HCT116 (cell line): ENCODE measurements around the gene SLC9A9. TPM values are rescaled to one million over a fixed set of nuclear protein-coding genes. Genes with fewer than 3 reads are reported as not detected.

Source experiments
- ATAC-seq: fragments of 200-7000 bp; cut with Tn5 transposase; 2 replicates; pipeline ENCODE4 v1.9.1; 2020; ENCODE audit warnings: mild to moderate bottlenecking, moderate library complexity
- BruUV-seq: library from RNA; stranded (reverse); fragments of 400-500 nt; replicated peaks from 2 replicates; lab custom pipeline; 2021; lab: Mats Ljungman, UMichigan
- CTCF ChIA-PET: fragments of 300-600 bp; sonication (Branson Sonifier 250); formaldehyde crosslinking; loops from one replicate; lab custom pipeline; 2021; ENCODE audit warnings: antibody characterized with exemption; lab: Charles Lee
- POLR2A ChIA-PET: fragments of 300-600, 350-600 bp; sonication (Branson Sonifier 250); formaldehyde crosslinking; loops from one replicate; lab custom pipeline; 2021; ENCODE audit warnings: antibody characterized with exemption; lab: Charles Lee
- RAD21 ChIA-PET, 2 experiments: fragments of 300-600 bp; sonication (Branson Sonifier 250); formaldehyde crosslinking; loops; one replicate each; lab custom pipeline; 2023; ENCODE audit warnings: low total read pairs in 2 of 2; ENCODE audit not compliant: uncharacterized antibody in 2 of 2, unreplicated experiment in 2 of 2, low non-redundant PET in 1 of 2; lab: Charles Lee
- DNase-seq: peaks from one replicate; pipeline ENCODE4 v3.0.0-alpha.2; 2010; ENCODE audit warnings: low read depth, low spot score
- H2AFZ ChIP-seq: fragments of 200-600 bp; shearing (Covaris generic), sonication (generic); 2 replicates; pipeline ENCODE4 v1.6.1; 2017; ENCODE audit warnings: low read depth, mixed run types, mixed read lengths, antibody characterized with exemption, low read length; ENCODE audit not compliant: poor library complexity, severe bottlenecking
- H3K27ac ChIP-seq: 2 replicates; pipeline ENCODE4 v1.5.1; 2012; ENCODE audit warnings: low read depth, low read length
- H3K27me3 ChIP-seq: fragments of 200-600 bp; sonication (generic); 2 replicates; pipeline ENCODE4 v1.6.1; 2016; ENCODE audit warnings: mixed run types, low read length, mixed read lengths; ENCODE audit not compliant: insufficient read depth
- H3K36me3 ChIP-seq, 2 experiments: fragments of 200-500 bp in 1 of 2; fragments of 200-600 bp in 1 of 2; sonication (Bioruptor generic) in 1 of 2; sonication (generic) in 1 of 2; 2 replicates each; pipeline versions ENCODE4 v1.5.1 to v1.6.1; 2014 to 2016; ENCODE audit warnings: low read length in 2 of 2, inconsistent platforms in 1 of 2, mixed read lengths in 1 of 2, mixed run types in 1 of 2; ENCODE audit not compliant: insufficient read depth in 2 of 2, control insufficient read depth in 1 of 2
- H3K4me1 ChIP-seq, 2 experiments: fragments of 200-600 bp in 1 of 2; sonication (generic) in 1 of 2; 2 replicates each; pipeline versions ENCODE4 v1.5.1 to v1.6.1; 2012 to 2017; ENCODE audit warnings: low read length in 2 of 2, inconsistent platforms in 1 of 2, mild to moderate bottlenecking in 1 of 2, mixed read lengths in 1 of 2, mixed run types in 1 of 2, moderate library complexity in 1 of 2; ENCODE audit not compliant: insufficient read depth in 2 of 2, control insufficient read depth in 1 of 2
- H3K4me2 ChIP-seq: fragments of 200-600 bp; sonication (generic); 2 replicates; pipeline ENCODE4 v1.6.1; 2017; ENCODE audit warnings: mixed run types, low read length, mixed read lengths
- H3K4me3 ChIP-seq, 2 experiments: fragments of 200-600 bp in 1 of 2; sonication (generic) in 1 of 2; replicated peaks in 1 of 2; 2 replicates each; pipeline ENCODE4 v1.5.1; 2011 to 2016; ENCODE audit warnings: low read length in 2 of 2, control low read depth in 1 of 2, low read depth in 1 of 2, mild to moderate bottlenecking in 1 of 2, mixed read lengths in 1 of 2, mixed run types in 1 of 2
- H3K79me2 ChIP-seq: fragments of 200-600 bp; sonication (generic); 2 replicates; pipeline ENCODE4 v1.6.1; 2017; ENCODE audit warnings: mild to moderate bottlenecking, mixed run types, low read length, moderate library complexity, mixed read lengths; ENCODE audit not compliant: insufficient read depth
- H3K9ac ChIP-seq: fragments of 200-600 bp; sonication (generic); 2 replicates; pipeline ENCODE4 v1.6.1; 2016; ENCODE audit warnings: low read length, mixed read lengths
- H3K9me2 ChIP-seq: fragments of 200-600 bp; sonication (generic), shearing (Covaris generic); 2 replicates; pipeline ENCODE4 v1.6.1; 2017; ENCODE audit warnings: mixed run types, mild to moderate bottlenecking, moderate library complexity; ENCODE audit not compliant: insufficient read depth
- H3K9me3 ChIP-seq, 2 experiments: fragments of 200-500 bp in 1 of 2; fragments of 200-600 bp in 1 of 2; sonication (Bioruptor generic) in 1 of 2; sonication (generic) in 1 of 2; 2 replicates each; pipeline ENCODE4 v1.6.1; 2014 to 2017; ENCODE audit warnings: low read length in 2 of 2, mixed read lengths in 2 of 2, inconsistent platforms in 1 of 2, low read depth in 1 of 2, mild to moderate bottlenecking in 1 of 2, mixed run types in 1 of 2, moderate library complexity in 1 of 2; ENCODE audit not compliant: control insufficient read depth in 1 of 2, insufficient read depth in 1 of 2
- H4K20me1 ChIP-seq: fragments of 200-600 bp; sonication (generic), shearing (Covaris generic); 2 replicates; pipeline ENCODE4 v1.6.1; 2017; ENCODE audit warnings: mixed run types, mild to moderate bottlenecking, moderate library complexity; ENCODE audit not compliant: insufficient read depth
- EGR1 ChIP-seq: IDR thresholded peaks from 2 replicates; pipeline ENCODE4 v1.6.1; 2012; ENCODE audit warnings: low read depth
- ELF1 ChIP-seq: IDR thresholded peaks from 2 replicates; pipeline ENCODE4 v1.6.1; 2012; ENCODE audit warnings: low read depth, borderline replicate concordance
- EZH2phosphoT487 ChIP-seq: fragments of 200-600 bp; IDR thresholded peaks from 2 replicates; pipeline ENCODE4 v1.6.1; 2018; ENCODE audit warnings: antibody characterized with exemption, borderline replicate concordance
- JUND ChIP-seq: IDR thresholded peaks from 2 replicates; pipeline ENCODE4 v1.6.1; 2012
- POLR2A ChIP-seq: IDR thresholded peaks from 2 replicates; pipeline ENCODE4 v1.7.0; 2011; ENCODE audit warnings: borderline replicate concordance; ENCODE audit not compliant: insufficient read depth, insufficient read length; ENCODE audit errors: extremely low read depth
- SP1 ChIP-seq: IDR thresholded peaks from 2 replicates; pipeline ENCODE4 v1.6.1; 2012; ENCODE audit warnings: low read depth
- ZFX ChIP-seq: fragments of 450-650 bp; IDR thresholded peaks from 2 replicates; pipeline ENCODE4 v1.6.1; 2017
- intact Hi-C: fragments of 100-400 bp; cut with micrococcal nuclease; formaldehyde crosslinking; loops from 2 replicates; pipeline ENCODE4 v1.10.0; 2022
- total RNA-seq: library from RNA; stranded (reverse); gene quantifications from one replicate; pipeline ENCODE4 v1.2.1, GENCODE V29; 2021; ENCODE audit not compliant: unreplicated experiment
- TF ChIP-seq, protein P1 (sequence below), 3 experiments: fragments of 200-600 bp in 1 of 3; sonication (generic) in 1 of 3; IDR thresholded peaks in 2 of 3; conservative IDR thresholded peaks in 1 of 3; 2 replicates each; pipeline ENCODE4 v1.5.1; 2012 to 2017; ENCODE audit warnings: low read depth in 2 of 3, low read length in 2 of 3, antibody characterized with exemption in 1 of 3, borderline replicate concordance in 1 of 3, control low read depth in 1 of 3, mild to moderate bottlenecking in 1 of 3, mixed read lengths in 1 of 3, mixed run types in 1 of 3, moderate library complexity in 1 of 3; ENCODE audit not compliant: insufficient read depth in 1 of 3
- TF ChIP-seq, protein P2 (sequence below): IDR thresholded peaks from 2 replicates; pipeline ENCODE4 v1.6.1; 2012

Gene SLC9A9
- total RNA-seq, 1 experiment from 2014 or later = 0.20 TPM

DNA sequence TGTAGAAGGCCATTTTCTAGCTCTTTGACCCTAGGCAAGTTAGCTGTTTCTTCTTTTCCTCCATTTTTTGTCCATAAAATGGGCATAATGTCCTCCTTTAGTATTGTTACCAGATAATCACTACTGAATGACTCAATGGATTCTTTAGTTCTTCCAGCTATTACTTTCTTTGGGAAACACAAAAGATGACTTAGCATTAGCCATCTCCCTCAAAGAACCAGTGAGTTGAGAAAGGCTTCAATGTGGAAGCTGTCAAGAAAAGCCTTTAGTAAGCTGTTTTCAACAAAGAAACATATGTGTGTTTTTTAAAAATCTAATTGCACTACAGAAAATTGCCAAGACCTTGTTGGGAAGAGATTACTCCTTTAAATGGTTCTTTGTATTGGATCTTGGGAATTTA, 135.7 kb downstream of the SLC9A9 start:
- no peak for DNase-seq

DNA sequence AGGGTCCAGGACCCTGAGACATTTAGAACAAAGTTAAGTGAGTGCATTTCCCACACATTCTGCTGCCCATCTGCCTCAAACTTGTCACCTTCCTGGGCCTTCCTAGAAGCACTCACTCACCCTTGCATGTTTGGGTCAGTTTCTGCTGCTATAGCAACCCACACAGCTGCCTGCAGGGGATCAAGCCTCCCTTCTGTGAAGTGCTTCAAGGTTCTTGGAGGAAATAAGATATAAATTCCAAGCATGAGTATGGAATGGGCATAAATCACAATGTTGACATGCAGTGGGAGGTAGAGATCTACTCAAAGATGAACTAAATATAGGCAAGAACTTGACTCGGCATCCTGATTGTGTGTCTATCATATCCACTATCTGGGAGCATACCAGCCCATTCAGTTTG, 140.4 kb downstream of the SLC9A9 start:
- ChIA-PET CTCF (interaction anchor here (1.1 kb wide), 1 partner anchor 30 kb away, joined by 3 read pairs; no protein-coding TSS in a partner anchor), POLR2A (no interaction called here), RAD21 (no interaction called here)
- no peaks in the 10 kb centered on the region for H3K27me3 ChIP-seq
- no peaks in the 10 kb centered on the region for H3K9me2 ChIP-seq
- H4K20me1 ChIP-seq = no peaks in the 10 kb centered on the region
- no peak overlapping the region for H3K27ac ChIP-seq
- no peaks in the 10 kb centered on the region for H3K36me3 ChIP-seq
- ATAC-seq = no peak
- no peak for DNase-seq
- intact Hi-C loops = no loop called here
- H2AFZ ChIP-seq = no peak overlapping the region
- no peak overlapping the region for H3K9ac ChIP-seq
- H3K79me2 ChIP-seq = no peaks in the 10 kb centered on the region
- H3K4me2 ChIP-seq = no peak overlapping the region
- H3K9me3 ChIP-seq = no peaks in the 10 kb centered on the region
- no peaks in the 10 kb centered on the region for H3K4me1 ChIP-seq
- no TSS peak for BruUV-seq
- no peak overlapping the region for H3K4me3 ChIP-seq
- TF ChIP-seq, protein P1, sequence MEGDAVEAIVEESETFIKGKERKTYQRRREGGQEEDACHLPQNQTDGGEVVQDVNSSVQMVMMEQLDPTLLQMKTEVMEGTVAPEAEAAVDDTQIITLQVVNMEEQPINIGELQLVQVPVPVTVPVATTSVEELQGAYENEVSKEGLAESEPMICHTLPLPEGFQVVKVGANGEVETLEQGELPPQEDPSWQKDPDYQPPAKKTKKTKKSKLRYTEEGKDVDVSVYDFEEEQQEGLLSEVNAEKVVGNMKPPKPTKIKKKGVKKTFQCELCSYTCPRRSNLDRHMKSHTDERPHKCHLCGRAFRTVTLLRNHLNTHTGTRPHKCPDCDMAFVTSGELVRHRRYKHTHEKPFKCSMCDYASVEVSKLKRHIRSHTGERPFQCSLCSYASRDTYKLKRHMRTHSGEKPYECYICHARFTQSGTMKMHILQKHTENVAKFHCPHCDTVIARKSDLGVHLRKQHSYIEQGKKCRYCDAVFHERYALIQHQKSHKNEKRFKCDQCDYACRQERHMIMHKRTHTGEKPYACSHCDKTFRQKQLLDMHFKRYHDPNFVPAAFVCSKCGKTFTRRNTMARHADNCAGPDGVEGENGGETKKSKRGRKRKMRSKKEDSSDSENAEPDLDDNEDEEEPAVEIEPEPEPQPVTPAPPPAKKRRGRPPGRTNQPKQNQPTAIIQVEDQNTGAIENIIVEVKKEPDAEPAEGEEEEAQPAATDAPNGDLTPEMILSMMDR (IDR thresholded peaks at IDR 0.05 in 2 of 3, conservative IDR thresholded peaks at IDR 0.05 in 1 of 3; ENCODE audit: borderline replicate concordance in 1 of 3, insufficient read depth in 1 of 3, low read depth in 2 of 3, low read length in 2 of 3) = no peak
- TF ChIP-seq JUND = no peak
- TF ChIP-seq, protein P2, sequence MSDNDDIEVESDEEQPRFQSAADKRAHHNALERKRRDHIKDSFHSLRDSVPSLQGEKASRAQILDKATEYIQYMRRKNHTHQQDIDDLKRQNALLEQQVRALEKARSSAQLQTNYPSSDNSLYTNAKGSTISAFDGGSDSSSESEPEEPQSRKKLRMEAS = no peak
- no peak for TF ChIP-seq ZFX
- TF ChIP-seq EZH2phosphoT487 = no peak

More for the DNA sequence above, 135.7 kb downstream of the SLC9A9 start:
- intact Hi-C loops = no loop called here
- Histone ChIP-seq H3K4me3 (no peak overlapping the region), H3K9ac (no peak overlapping the region), H3K79me2 (no peaks in the 10 kb centered on the region), H3K27ac (no peak overlapping the region), H3K9me2 (no peaks in the 10 kb centered on the region), H4K20me1 (no peaks in the 10 kb centered on the region), H3K4me2 (no peak overlapping the region), H3K9me3 (no peaks in the 10 kb centered on the region), H3K4me1 (no peaks in the 10 kb centered on the region), H3K27me3 (no peaks in the 10 kb centered on the region; the same call in 1 of the 2 replicates), H3K36me3 (no peaks in the 10 kb centered on the region), H2AFZ (no peak overlapping the region)
- ChIA-PET POLR2A (no interaction called here), RAD21 (no interaction called here), CTCF (no interaction called here)
- ATAC-seq = no peak
- TF ChIP-seq POLR2A (no peak), ELF1 (no peak), EGR1 (no peak), SP1 (no peak)
- BruUV-seq = no TSS peak
